Measurements from ENCODE around the gene MRPL38. TPM values are rescaled to one million over a fixed set of nuclear protein-coding genes. Genes with fewer than 3 reads are reported as not detected.

Gene MRPL38
- polyA plus RNA-seq, 1 of the 3 experiments (the other 2 are of a cell fraction) = 93.9 TPM

DNA sequence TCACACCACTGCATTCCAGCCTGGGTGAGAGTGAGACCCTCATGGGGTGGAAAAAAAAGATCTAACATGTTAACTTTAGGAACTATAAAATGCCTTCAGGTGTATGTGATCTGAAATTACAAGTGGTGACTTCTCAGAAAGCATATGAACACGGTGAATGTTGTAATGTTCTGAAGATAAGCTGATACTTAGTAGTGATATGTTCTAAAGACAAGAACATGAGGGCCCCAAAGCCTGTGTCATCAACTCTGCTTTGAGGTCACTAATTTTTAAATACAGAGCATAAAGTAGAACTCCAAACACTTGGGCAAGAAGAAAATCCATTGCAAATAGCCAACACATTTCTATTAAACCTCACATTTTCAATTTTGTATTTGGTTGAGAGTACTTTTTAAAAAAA is 38.8 kb upstream of the MRPL38 start:
- no peaks in the 10 kb centered on the region for H4K20me1 ChIP-seq (ENCODE audit: insufficient read depth)
- no peaks in the 10 kb centered on the region for H3K27me3 ChIP-seq (ENCODE audit: insufficient read depth)
- H3K79me2 ChIP-seq (ENCODE audit: insufficient read depth) = peaks cover 5% of the 10 kb centered on the region; the same call in 1 of the 2 replicates
- CTCF ChIA-PET = interaction anchor here (1.7 kb wide), 1 partner anchor 62 kb away, joined by 5 read pairs; no protein-coding TSS in a partner anchor
- POLR2A ChIA-PET = no interaction called here
- peaks cover 17% of the 10 kb centered on the region for H3F3A ChIP-seq (replicated peaks; ENCODE audit: insufficient read depth)
- WGBS (ENCODE audit: low lambda C conversion rate) = 90% methylated on average over 1 of the region's 1 CpG
- H2AFZ ChIP-seq (ENCODE audit: low read depth) = no peak overlapping the region
- H3K4me1 ChIP-seq (ENCODE audit: control insufficient read depth in 1 of 2, insufficient read depth in 2 of 2, low read depth in 1 of 2, low read length in 1 of 2) = peaks cover 0 to 8% of the 10 kb centered on the region in 2 experiments; a peak in 1 of 4 replicates
- TF ChIP-seq, protein P1, sequence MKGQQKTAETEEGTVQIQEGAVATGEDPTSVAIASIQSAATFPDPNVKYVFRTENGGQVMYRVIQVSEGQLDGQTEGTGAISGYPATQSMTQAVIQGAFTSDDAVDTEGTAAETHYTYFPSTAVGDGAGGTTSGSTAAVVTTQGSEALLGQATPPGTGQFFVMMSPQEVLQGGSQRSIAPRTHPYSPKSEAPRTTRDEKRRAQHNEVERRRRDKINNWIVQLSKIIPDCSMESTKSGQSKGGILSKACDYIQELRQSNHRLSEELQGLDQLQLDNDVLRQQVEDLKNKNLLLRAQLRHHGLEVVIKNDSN (IDR thresholded peaks at IDR 0.05; ENCODE audit: borderline replicate concordance, low read depth) = no peak
- TF ChIP-seq, protein P2, sequence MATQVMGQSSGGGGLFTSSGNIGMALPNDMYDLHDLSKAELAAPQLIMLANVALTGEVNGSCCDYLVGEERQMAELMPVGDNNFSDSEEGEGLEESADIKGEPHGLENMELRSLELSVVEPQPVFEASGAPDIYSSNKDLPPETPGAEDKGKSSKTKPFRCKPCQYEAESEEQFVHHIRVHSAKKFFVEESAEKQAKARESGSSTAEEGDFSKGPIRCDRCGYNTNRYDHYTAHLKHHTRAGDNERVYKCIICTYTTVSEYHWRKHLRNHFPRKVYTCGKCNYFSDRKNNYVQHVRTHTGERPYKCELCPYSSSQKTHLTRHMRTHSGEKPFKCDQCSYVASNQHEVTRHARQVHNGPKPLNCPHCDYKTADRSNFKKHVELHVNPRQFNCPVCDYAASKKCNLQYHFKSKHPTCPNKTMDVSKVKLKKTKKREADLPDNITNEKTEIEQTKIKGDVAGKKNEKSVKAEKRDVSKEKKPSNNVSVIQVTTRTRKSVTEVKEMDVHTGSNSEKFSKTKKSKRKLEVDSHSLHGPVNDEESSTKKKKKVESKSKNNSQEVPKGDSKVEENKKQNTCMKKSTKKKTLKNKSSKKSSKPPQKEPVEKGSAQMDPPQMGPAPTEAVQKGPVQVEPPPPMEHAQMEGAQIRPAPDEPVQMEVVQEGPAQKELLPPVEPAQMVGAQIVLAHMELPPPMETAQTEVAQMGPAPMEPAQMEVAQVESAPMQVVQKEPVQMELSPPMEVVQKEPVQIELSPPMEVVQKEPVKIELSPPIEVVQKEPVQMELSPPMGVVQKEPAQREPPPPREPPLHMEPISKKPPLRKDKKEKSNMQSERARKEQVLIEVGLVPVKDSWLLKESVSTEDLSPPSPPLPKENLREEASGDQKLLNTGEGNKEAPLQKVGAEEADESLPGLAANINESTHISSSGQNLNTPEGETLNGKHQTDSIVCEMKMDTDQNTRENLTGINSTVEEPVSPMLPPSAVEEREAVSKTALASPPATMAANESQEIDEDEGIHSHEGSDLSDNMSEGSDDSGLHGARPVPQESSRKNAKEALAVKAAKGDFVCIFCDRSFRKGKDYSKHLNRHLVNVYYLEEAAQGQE (IDR thresholded peaks at IDR 0.05; ENCODE audit: low read depth, low read length) = no peak
- TF ChIP-seq CHD2 (IDR thresholded peaks at IDR 0.05; ENCODE audit: low read length, partially characterized antibody) = no peak
- no peak for TF ChIP-seq TEAD4 (IDR thresholded peaks at IDR 0.05; ENCODE audit: borderline replicate concordance, insufficient read depth)
- no peak for TF ChIP-seq SMC3 (IDR thresholded peaks at IDR 0.05; ENCODE audit: low read depth, low read length)
- no peak for TF ChIP-seq TAF1 (IDR thresholded peaks at IDR 0.05; ENCODE audit: borderline replicate concordance, low read depth, low read length)
- no peak for TF ChIP-seq TCF12 (IDR thresholded peaks at IDR 0.05)
- no peak for TF ChIP-seq FOXM1 (IDR thresholded peaks at IDR 0.05; ENCODE audit: low read depth)
- TF ChIP-seq YY1 (IDR thresholded peaks at IDR 0.05; ENCODE audit: low read depth) = no peak
- TF ChIP-seq, protein P3, sequence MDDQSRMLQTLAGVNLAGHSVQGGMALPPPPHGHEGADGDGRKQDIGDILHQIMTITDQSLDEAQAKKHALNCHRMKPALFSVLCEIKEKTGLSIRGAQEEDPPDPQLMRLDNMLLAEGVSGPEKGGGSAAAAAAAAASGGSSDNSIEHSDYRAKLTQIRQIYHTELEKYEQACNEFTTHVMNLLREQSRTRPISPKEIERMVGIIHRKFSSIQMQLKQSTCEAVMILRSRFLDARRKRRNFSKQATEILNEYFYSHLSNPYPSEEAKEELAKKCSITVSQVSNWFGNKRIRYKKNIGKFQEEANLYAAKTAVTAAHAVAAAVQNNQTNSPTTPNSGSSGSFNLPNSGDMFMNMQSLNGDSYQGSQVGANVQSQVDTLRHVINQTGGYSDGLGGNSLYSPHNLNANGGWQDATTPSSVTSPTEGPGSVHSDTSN (IDR thresholded peaks at IDR 0.05) = no peak
- TF ChIP-seq RFX5 (IDR thresholded peaks at IDR 0.05; ENCODE audit: low read length) = no peak
- no peak for TF ChIP-seq GABPA (IDR thresholded peaks at IDR 0.05; ENCODE audit: low read depth)
- TF ChIP-seq, protein P4, sequence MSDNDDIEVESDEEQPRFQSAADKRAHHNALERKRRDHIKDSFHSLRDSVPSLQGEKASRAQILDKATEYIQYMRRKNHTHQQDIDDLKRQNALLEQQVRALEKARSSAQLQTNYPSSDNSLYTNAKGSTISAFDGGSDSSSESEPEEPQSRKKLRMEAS (IDR thresholded peaks at IDR 0.05; ENCODE audit: low read depth) = no peak
- no peak for TF ChIP-seq SIN3A (IDR thresholded peaks at IDR 0.05; ENCODE audit: borderline replicate concordance, low read depth, low read length)
- TF ChIP-seq NFIC (IDR thresholded peaks at IDR 0.05; ENCODE audit: borderline replicate concordance) = no peak
- peaks cover 25 to 54% of the 10 kb centered on the region in 2 experiments for H3K36me3 ChIP-seq (replicated peaks in 1 of 2; ENCODE audit: control insufficient read depth in 1 of 2, insufficient read depth in 2 of 2, low read length in 1 of 2)
- H3K27ac ChIP-seq (ENCODE audit: low read depth in 2 of 2, low read length in 1 of 2) = no peak overlapping the region
- H3K4me2 ChIP-seq = no peak overlapping the region
- H3K9me2 ChIP-seq = no peaks in the 10 kb centered on the region
- DNase-seq = no peak
- H3K9me3 ChIP-seq = no peaks in the 10 kb centered on the region
- H3K9ac ChIP-seq = no peak overlapping the region
- H3K4me3 ChIP-seq (ENCODE audit: low read depth in 2 of 2, low read length in 1 of 2) = no peak overlapping the region
